NT2/D1 (cell line): ENCODE measurements around the gene TCP11.

Experiments
- SUZ12 ChIP-seq: IDR thresholded peaks from 2 replicates; pipeline ENCODE4 v1.6.1; 2011; ENCODE audit not compliant: insufficient read length, insufficient read depth; ENCODE audit errors: extremely low read depth
- ZNF274 ChIP-seq: IDR thresholded peaks from 2 replicates; pipeline ENCODE4 v1.6.1; 2011; ENCODE audit warnings: mild to moderate bottlenecking, low read depth, low read length

DNA sequence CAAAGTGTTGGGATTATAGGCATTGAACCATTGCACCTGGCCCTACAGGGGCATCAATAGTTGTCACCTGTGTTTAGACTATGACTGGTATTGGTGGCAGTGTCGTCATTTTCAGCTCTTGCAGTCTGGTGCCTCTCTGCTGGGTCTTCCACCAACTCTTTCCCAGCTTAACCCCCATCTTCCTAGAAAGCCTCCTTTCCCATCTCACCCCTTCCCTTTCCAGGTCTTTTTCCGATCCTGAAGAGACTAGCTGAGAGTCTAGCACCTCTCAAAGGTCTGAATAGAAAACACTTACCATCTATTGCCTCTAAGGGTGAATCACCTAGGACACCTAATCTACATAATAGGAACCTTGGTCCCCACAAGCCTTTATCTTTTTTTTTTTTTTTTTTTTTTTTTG lies 71.0 kb downstream of the TCP11 start:
- TF ChIP-seq SUZ12 (no peak), ZNF274 (no peak)
